Stimulated activated CD4-positive, alpha-beta T cell treated with anti-CD3 and anti-CD28 coated beads, Interleukin-4, amount 100 ng/mL, for 1 hour (primary cell): ENCODE results near the gene RFFL.
"Not testable (repeated sequence)": the region's sequence is repeated elsewhere in the genome, so short reads cannot be mapped to it uniquely, and the experiment has no call there.

Experiments
- DNase-seq: peaks from one replicate; pipeline ENCODE4 v3.0.0-alpha.2; 2020

The RFFL gene

DNA sequence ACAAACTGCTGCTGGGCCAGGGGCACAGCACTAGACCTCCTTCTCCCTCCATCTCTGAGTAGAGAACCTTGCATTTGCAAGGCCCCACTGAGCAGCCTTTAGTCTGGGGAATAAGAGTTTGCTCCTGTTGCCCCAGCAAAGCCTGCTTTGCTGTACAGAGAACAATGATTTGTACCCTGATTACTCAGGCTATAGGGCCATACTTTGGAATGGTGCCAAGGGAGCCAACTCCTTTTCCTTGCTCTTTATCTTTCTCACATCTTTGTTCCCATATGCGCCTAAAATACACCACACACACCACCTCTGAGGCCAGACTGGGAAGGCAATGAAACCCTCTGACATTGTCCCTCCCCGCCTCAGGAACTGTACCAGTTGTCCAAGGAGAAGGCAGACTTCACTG is 62.0 kb downstream of the RFFL start:
- no peak for DNase-seq

GRCh38 chr17:35000965-35001364 is 62.5 kb downstream of the RFFL start:
- not testable (repeated sequence) for DNase-seq

GRCh38 chr17:34999456-34999855 is 64.1 kb downstream of the RFFL start:
- no peak for DNase-seq

DNA sequence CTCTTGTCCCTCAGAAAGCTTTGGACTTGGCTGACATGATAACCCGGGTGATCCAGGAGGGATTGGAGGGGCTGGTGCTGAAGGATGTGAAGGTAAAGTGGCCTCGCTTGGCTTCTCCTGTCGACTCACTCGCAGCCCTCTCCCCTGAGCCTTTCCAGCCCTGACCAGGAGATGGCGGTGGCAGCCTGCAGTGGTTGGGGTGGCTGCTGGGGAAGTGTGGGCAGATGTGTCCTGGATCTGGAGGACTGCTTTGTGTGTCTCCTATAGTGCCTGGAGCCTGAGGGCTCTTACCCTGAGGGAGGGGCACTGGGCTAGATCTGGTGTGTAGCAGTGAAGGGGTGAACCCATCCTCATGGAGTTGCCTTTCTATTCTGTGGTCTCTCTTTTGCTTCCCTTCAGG is 65.3 kb downstream of the RFFL start:
- DNase-seq: peak; percentile 75

DNA sequence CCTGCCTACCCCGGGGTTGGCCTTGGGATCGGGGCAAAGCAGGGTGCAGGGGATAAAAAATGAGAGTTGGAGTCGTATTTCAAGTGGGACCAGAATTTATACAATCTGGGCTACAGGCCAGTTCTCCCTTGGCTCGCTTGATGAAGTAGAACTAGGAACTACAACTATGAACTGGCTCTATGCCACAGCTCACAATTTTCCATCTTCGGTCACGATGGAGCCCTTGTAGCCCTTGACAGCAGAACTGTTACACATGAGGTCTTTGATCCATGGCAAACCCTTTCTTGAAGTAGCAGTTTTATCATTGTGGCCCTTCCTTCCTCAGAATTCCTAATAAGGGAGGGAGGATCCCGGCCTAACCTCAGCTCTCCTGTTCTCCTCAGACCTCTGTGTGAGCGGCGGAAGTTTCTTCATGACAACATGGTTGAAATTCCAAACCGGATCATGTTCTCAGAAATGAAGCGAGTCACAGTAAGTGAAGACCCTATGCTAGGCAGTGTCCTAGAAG is 66.1 kb downstream of the RFFL start:
- no peak for DNase-seq

DNA sequence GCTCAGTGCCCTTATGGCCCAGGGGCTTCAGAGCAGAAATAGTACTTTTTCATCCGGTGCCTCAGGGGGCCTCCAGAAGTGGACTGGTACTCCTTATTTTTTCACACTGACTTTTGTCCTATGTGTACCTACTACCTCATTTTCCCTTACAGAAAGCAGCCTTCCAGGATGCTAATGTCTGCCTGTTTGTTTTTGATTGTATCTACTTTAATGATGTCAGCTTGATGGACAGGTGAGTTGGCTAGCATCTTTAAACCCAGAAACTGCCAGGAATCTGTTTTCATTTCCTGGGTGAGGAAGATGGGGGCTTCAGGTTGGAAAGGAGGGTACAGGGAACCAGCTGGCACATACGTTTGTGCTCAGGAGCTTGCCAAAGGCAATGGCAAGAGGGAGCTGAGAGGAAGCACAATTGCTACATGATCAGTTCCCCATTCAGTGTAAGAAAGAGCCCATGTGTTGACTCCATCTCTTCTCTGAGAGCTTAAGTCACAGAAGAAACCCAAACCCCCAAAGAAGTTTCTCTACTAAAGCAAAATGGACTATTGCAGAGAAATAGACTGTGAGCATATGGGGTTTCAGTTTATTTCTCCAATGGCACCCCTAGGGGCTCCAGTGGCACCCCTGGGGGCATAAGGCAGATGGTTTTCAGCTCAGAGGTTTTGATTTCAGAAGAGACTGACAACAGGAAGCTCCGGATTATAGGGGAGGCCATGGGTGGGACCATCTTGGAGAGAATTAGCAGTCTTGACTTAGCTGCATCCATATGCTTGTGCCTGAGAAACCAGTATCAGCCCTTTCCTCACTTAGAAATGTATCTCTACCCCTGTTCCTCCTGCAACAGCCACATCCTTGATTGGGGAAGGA is 66.9 kb downstream of the RFFL start:
- DNase-seq: no peak

DNA sequence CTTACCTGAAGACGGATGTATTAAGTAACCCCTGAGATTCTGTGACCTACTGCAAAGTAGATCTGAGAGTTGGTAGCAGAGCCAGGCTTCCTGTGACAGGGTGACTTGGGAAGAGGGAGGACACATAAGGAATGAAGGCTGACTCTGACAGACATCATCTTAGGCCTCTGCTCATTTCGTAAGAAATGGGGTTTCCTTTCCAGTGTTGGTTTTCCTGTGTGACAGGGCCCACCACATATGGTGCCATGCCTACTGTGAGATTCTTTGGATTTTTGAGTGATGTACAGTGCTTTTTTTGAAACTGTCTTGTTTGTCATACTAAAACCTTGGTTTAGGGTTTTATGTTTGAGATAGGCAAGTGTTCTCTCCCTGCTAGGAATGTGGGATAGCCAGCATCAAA is 70.5 kb downstream of the RFFL start:
- DNase-seq: no peak

DNA sequence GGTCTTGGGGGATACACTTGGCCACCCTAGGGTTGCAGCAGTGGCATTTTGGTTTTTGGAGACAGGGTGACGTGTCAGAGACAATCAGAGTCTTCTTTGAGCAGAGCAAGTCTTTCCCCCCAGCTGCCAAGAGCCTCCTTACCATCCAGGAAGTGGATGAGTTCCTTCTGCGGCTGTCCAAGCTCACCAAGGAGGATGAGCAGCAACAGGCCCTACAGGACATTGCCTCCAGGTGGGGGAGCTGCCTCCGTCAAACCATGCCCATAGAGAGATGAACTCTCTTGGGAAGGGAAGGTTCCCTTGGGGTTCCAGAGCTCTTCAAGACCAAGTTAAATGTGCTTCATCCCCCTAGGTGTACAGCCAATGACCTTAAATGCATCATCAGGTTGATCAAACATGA is 71.9 kb downstream of the RFFL start:
- no peak for DNase-seq

DNA sequence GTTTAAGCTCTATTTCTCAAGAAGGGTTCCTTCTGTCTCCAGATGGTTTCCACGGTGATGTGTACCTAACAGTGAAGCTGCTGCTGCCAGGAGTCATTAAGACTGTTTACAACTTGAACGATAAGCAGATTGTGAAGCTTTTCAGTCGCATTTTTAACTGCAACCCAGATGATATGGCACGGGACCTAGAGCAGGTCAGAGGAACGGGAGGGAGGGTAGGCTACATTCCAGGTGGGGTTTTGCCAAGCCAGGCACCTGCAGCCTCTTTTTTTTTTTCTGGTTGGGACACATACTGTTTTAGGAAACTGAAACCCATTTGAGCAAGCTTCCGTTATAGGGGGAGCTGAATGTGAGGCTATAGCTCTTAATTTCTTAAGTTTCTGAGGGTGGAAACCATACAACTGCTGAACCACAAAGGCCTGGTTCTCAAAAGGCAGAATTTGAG is 72.6 kb downstream of the RFFL start:
- DNase-seq: no peak

GRCh38 chr17:34989473-34989872 is 74.0 kb downstream of the RFFL start:
- DNase-seq: no peak

- DNase-seq: no peak
These were observed 74.9 kb downstream of the RFFL start for GRCh38 chr17:34988644-34989043.

DNA sequence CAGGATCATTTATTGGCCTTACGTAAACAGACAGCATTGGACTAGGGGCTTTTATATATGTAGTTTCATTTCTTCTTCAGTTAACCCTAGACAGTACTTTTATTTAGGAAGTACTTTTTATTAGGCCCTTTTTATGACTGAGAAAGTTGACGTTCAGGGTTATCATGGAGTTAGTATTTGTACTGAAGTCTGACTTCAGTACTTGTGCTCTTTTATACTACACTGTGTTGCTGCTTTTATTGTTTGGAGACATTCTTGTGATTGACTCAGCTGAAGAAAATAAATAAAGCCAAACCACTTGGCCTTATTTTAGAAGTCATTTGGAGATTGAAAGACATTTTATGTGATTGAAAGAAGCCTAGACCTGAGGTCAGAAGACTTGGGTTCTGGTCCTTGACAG is 76.3 kb downstream of the RFFL start:
- DNase-seq: no peak

DNA sequence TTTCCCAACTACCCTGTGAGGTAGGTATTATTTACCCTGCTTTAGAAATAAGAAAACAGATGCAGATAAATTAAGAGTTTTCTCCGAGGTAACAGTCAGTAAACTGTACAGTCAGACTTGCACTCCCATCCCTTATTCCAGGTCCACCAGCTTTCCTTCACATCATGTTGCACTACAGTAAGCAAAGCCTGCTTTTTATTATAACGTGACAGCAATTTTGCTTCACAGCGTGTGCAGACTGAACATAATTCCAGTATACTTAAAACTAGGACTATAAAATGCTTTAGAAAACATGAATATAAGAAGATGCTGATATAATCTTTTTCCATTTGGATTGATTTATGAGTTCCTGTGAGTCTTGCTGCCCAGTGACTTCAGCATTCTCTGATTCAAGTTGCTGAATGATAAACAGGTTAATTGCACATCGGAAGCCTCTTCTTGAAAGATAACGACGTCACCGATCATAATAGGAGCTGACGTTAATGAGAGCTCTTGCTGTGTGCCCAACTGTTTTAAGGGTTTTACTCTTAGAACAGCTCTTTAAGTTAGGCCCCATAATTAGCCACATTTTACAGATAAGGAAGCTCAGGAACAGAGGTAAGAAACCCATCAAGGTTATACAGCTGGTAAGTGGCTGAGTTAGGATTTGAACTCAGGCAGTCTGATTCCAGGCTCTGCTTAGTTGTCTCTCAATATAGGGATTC is 81.8 kb downstream of the RFFL start:
- DNase-seq: no peak

- peak; percentile 81 for DNase-seq
These were observed 82.6 kb downstream of the RFFL start for GRCh38 chr17:34980681-34981537.

GRCh38 chr17:34980353-34980680 is 83.2 kb downstream of the RFFL start, which contains the start of gene LIG3:
TSS of gene LIG3 (plus strand) at chr17:34980512. CDS start at chr17:34983006, 2,494 bp downstream.
- peak; percentile 95 for DNase-seq

DNA sequence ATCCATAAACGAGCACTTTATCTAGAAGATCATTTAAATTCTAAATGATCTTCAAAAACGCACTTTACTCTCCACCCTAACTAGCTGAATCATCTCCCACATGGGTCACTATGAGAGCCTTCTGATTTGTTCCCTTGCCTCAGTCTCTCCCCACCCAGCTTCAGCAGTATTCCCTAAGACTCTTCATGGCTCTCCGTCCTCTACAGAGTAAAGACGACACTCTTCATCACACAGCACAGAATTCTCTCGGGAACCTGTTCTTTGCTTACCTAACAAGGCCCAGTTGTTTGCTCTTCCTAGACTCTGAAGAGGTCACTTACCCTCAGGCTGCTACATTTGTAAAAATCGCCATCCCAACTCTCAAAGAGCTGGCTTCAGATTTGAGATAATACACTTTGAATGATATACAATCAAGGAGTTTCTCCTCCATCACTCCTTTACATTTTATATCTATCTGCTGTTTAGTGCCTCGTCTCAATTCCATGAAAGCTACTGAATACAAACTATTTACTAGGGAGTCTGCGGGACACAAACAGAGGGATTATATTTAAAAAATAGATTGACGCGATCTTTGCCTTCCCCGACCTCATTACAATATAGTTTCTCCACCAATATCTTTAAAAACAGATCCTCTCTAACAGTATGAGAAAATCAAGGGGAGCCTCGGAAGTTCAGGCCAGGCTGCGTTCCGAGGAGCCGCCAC is 83.7 kb downstream of the RFFL start:
- no peak for DNase-seq

- no peak for DNase-seq
These were observed 84.4 kb downstream of the RFFL start for GRCh38 chr17:34979153-34979552.

GRCh38 chr17:34974794-34975785 is 88.4 kb downstream of the RFFL start:
- no peak for DNase-seq

GRCh38 chr17:34974179-34974578 is 89.3 kb downstream of the RFFL start:
- DNase-seq: no peak

GRCh38 chr17:34961093-34961911 is 102.2 kb downstream of the RFFL start, which contains the start of the genes CCT6B and ZNF830:
TSS of gene CCT6B (minus strand) at chr17:34961460. CDS start at chr17:34961393, 67 bp downstream.
TSS of gene ZNF830 (plus strand) at chr17:34961540. CDS start at chr17:34961567, 27 bp downstream.
- DNase-seq: peak; percentile 84
